Urinary bladder (tissue), 4 donors: ENCODE measurements around the gene CA12. TPM values are rescaled to one million over a fixed set of nuclear protein-coding genes. Genes with fewer than 3 reads are reported as not detected.

Source experiments
- DNase-seq: peaks from one replicate; pipeline ENCODE4 v3.0.0-alpha.2; 2015; ENCODE audit errors: extremely low spot score
- H3K27ac ChIP-seq: one replicate; pipeline ENCODE4 v1.5.1; 2013; ENCODE audit warnings: low read depth, mild to moderate bottlenecking, moderate library complexity
- H3K36me3 ChIP-seq: one replicate; pipeline ENCODE4 v1.6.1; 2013; ENCODE audit warnings: mild to moderate bottlenecking, moderate library complexity; ENCODE audit not compliant: insufficient read depth
- H3K4me1 ChIP-seq: one replicate; pipeline ENCODE4 v1.6.1; 2013; ENCODE audit warnings: mild to moderate bottlenecking, moderate library complexity; ENCODE audit not compliant: insufficient read depth
- H3K4me3 ChIP-seq: one replicate; pipeline ENCODE4 v1.5.1; 2013; ENCODE audit warnings: low read depth, low read length
- WGBS: extraction: QIAGEN DNeasy Blood & Tissue Kit; methylation state at CpG from one replicate; pipeline ENCODE4 v1.1.7; 2013; 5-methylcytosine and 5-hydroxymethylcytosine counted together
- polyA plus RNA-seq: library from polyadenylated mRNA; stranded (reverse); fragments of 200-250 nt; gene quantifications from one replicate; pipeline ENCODE4 v1.2.3, GENCODE V29; 2013
- total RNA-seq: library from RNA; depleted of rRNA; stranded (reverse); fragments of >200 nt; gene quantifications from one replicate; pipeline ENCODE4 v1.2.3, GENCODE V29; 2014
- donor health status: healthy with polysubstance abuse.
- donor health status: healthy.

CA12 gene
- total and polyA plus RNA-seq, 2 donors = 5.8 to 14.9 TPM

DNA sequence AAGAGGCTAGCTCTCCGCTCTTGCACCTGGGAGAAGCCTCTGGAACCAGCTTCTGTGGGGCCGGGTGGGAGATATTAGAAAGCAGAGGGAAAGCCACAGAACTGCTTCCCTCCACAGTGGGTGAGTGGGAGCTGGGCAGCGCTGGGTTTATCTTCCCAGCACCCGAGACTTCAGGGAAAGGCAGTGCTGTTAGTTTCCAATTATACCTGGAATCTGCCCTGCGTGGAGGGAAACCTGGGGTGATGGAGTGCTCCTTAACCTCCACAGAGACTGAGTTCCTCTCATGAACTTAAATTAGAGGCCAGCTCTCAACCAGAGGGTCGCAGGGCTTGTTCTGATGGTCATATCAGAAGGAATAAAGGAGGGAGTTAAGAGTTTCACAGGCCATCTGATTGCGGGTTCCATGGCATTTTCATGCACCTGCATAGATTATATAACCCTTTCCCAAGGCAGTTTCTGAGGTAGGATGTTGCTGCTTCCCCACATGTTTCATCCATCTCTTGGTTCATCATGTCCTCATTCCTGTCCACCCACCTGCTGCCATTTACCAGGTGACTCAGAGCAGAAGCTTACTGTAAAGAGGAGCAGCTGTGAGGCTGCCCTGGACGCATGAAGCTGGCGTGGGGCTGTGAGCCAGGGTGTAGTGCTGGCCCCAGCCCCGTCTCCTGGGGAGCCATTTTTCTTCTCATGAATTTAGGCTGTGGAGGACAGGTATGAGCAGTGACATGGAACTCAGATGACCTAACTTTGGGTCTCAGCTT is 42.5 kb downstream of the CA12 start:
- H3K4me3 ChIP-seq = no peak overlapping the region
- no peaks in the 10 kb centered on the region for H3K36me3 ChIP-seq
- no peak overlapping the region for H3K27ac ChIP-seq
- 90% methylated on average over 10 of the region's 10 CpGs for WGBS
- no peak for DNase-seq
- no peaks in the 10 kb centered on the region for H3K4me1 ChIP-seq

DNA sequence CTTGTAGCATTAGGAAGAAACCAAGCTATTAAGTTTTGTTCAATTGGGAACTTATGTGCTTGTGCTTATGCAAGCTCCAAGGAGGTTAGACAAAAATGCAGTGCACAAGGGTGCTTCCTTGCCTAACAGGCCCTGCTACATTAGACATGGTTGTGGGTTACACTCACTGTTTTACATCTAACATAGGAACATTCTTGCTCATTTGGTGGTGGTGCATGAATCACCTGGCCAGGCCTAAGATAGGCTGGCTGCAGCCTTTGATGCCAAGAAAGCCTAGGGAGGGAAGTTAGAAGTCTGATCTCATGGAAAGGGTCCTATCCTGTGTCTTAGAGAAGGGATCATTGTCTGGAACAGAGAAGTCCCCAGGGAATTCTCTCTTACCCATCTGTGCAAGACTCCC is 43.5 kb downstream of the CA12 start:
- no peaks in the 10 kb centered on the region for H3K4me1 ChIP-seq
- H3K36me3 ChIP-seq = no peaks in the 10 kb centered on the region
- H3K4me3 ChIP-seq = no peak overlapping the region
- no peak overlapping the region for H3K27ac ChIP-seq
- DNase-seq = no peak

DNA sequence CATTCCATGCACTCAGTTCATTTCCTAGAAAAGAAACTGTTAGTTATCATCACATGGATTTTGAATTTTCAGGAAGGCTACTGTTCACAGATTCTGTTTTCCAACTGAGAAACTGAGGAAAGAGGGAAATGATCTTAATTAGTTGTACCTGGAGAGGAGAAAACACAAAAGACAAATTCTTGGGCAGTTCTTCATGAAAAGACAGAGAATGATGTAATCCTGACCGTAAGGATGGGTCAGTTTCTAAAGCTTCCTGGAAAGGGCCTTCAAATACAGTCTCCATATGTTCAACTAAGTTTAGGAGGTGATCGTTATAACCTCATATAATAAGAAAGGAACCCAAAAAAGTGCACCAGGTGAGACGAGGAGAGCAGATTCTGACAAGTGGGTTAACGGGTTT is 44.6 kb downstream of the CA12 start:
- no peak for DNase-seq
- WGBS = 95% methylated on average over 4 of the region's 4 CpGs
- H3K4me3 ChIP-seq = no peak overlapping the region
- no peaks in the 10 kb centered on the region for H3K36me3 ChIP-seq
- H3K27ac ChIP-seq = no peak overlapping the region
- no peaks in the 10 kb centered on the region for H3K4me1 ChIP-seq

DNA sequence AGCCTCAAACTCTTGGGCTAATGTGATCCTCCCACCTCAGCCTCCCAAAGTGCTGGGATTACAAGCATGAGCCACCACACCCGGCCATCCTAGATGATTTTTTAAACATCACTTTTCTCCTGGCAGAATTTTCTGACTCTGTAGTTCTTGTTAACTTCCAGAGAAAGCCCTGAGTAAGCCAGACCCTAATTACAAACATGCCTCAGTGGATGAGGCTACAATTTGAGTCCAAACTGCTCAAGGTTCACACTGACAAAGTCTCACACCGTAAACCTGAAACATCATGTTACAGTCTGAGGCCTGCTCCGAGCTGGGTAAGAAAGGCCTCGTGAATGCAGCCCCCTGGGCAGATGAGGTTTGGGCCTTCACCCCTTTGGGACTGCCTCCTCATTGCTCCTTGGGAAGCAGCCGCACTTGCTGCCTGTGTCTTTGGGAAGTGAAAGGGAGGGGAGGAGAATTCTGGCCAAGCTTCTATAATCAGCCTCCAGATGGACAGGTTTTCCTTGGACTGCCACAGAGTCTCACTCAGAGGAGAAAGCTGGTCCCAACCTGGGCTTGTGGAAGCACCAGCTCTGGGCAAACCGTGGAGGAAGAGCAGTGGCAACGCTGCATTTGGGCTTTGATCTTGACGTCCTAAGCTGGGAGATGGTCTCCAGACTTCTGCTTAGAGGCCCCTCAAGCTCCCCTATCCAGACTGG is 46.0 kb downstream of the CA12 start:
- no peaks in the 10 kb centered on the region for H3K4me1 ChIP-seq
- DNase-seq = no peak
- H3K27ac ChIP-seq = no peak overlapping the region
- no peak overlapping the region for H3K4me3 ChIP-seq
- 83% methylated on average over 8 of the region's 8 CpGs for WGBS
- H3K36me3 ChIP-seq = no peaks in the 10 kb centered on the region

DNA sequence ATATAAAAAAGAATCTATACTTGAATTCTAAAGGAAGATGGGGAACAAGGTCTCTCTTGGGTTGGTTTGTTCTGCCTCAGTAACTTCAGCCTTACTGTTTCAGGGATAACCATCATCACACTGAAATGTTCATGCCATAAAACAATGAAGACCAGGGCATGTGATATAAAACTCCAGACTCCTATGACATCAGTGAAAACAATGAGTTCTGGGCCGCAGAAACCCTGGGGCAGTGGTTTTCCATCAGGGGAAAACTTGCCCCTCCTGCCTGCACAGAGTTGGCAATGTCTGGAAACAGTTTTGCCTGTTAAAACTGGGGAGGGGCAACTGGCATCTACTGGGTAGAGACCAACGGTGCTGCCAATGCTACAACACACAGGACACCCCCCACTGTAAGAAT is 46.8 kb downstream of the CA12 start:
- H3K27ac ChIP-seq = no peak overlapping the region

DNA sequence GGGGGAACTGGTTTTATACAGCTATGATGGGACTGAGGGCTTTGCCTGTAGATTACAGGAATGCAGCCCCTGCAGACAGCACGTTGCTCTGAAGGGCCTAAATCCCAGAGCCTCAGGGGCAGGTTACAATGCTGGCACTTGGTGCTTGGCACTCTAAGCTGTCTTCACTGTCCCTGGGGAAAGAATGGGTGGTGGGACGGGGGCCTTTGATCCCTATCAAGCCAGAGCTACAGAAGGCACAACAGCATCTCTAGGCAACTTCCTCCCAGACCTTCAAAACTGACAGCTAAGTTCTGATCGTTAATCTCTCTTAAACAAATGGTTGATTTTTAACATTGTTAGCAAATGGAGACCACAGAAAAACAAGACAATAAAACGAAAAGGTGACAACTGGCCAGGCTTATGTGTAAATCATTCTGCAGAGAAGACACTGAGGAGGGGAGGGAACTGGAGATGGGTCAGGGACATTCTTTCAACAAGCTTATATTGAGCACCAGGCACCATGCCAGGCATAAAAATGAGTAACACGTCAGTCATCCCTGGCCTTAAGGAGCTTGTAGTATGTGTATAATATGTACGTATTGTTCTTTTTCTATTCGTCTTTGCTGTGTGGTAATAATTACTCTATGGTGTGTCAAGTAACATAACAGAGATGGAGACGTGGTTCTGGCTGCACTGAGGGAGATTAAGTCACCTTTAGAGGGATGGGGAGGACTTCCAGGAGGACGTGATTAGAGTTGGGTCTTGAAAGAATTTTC is 49.1 kb downstream of the CA12 start:
- Histone ChIP-seq H3K36me3 (no peaks in the 10 kb centered on the region), H3K4me1 (no peaks in the 10 kb centered on the region), H3K4me3 (no peak overlapping the region), H3K27ac (no peak overlapping the region)
- DNase-seq = no peak
- 52% methylated on average over 9 of the region's 9 CpGs for WGBS

More for the DNA sequence above, 46.8 kb downstream of the CA12 start:
- H3K4me3 ChIP-seq = no peak overlapping the region
- DNase-seq = no peak
- no peaks in the 10 kb centered on the region for H3K36me3 ChIP-seq
- 92% methylated on average over 2 of the region's 2 CpGs for WGBS
- H3K4me1 ChIP-seq = no peaks in the 10 kb centered on the region

DNA sequence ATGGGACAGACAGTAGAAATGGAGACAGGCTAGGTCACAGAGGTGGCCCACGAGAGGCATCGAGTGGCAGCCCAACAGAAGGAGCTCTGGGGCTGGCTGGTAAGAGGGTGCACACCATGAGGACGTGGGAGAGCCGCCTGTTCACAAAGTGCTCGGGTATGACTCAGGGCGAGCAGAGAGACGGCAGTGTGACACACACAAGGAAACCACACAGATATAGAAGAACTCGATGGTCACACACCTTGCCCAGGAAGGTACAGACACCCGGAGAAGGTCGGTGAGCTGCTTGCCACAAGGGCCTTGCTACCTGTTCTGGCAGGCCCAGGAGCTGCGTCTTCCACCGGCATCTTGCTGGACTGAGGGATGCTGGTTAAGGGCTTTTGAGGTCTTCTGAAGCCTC is 50.2 kb downstream of the CA12 start:
- Histone ChIP-seq H3K4me1 (no peaks in the 10 kb centered on the region), H3K4me3 (no peak overlapping the region), H3K27ac (no peak overlapping the region), H3K36me3 (no peaks in the 10 kb centered on the region)
- DNase-seq = no peak
- 82% methylated on average over 12 of the region's 12 CpGs for WGBS

DNA sequence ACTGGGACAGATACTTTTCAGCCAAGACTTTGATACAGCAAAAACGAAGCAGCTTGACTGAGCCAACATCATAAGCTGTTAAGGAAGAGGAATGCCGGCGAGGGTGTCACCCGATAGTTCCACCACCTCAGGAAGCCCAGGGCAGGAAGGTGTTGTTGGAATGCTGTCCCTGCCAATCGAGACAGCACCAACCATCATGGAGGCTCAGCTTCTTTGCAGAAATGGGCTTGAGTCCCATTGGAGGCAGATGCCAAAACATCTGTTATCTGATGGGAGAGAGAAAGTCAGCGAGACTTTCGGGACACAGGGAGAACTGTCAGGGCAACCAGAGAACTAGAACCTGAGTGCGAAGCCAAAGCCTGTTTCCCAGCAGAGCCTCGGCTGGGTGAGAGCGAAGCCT is 50.7 kb downstream of the CA12 start:
- Histone ChIP-seq H3K27ac (no peak overlapping the region), H3K4me1 (no peaks in the 10 kb centered on the region), H3K4me3 (no peak overlapping the region), H3K36me3 (no peaks in the 10 kb centered on the region)
- no peak for DNase-seq
- 69% methylated on average over 10 of the region's 10 CpGs for WGBS

DNA sequence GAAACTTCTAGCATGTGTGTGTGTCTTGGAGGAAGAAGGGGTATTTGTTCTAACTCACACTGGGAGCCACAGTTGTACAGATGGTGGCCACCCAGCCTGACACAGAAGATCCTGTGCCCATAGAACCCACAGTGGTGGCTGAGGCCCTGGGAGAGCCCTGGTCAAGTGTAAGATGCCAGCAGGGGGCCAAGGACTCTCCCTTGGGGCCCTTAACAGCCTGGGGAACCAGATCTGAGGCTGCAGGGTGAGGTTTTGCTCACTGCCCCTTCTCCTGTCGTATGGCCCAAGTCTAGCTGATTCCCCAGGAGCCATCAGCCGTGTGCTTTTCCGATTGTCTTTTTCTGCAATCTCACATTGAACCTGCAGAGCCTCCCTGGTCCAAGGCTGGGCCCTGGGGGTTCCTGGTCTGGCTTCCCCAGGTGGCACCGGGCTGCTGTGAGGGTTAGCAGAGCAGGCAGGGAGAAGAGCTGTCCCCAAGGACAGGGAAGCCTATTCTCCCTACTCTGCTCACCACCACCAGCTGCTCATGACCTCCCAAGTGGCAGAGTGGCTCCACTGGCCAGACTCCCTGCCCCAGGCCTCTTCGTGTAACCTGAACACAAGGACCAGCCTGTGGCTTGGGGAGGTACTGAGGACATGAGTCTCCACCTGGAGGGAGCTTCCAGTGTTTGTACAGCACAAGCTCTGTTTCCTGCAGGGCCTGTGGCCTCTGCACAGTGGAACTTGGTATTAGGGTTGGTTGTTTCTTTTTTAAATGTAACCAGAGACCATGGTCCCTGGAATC is 51.9 kb downstream of the CA12 start:
- Histone ChIP-seq H3K4me3 (no peak overlapping the region), H3K27ac (no peak overlapping the region), H3K36me3 (no peaks in the 10 kb centered on the region), H3K4me1 (no peaks in the 10 kb centered on the region)
- DNase-seq = no peak
- 96% methylated on average over 5 of the region's 5 CpGs for WGBS

DNA sequence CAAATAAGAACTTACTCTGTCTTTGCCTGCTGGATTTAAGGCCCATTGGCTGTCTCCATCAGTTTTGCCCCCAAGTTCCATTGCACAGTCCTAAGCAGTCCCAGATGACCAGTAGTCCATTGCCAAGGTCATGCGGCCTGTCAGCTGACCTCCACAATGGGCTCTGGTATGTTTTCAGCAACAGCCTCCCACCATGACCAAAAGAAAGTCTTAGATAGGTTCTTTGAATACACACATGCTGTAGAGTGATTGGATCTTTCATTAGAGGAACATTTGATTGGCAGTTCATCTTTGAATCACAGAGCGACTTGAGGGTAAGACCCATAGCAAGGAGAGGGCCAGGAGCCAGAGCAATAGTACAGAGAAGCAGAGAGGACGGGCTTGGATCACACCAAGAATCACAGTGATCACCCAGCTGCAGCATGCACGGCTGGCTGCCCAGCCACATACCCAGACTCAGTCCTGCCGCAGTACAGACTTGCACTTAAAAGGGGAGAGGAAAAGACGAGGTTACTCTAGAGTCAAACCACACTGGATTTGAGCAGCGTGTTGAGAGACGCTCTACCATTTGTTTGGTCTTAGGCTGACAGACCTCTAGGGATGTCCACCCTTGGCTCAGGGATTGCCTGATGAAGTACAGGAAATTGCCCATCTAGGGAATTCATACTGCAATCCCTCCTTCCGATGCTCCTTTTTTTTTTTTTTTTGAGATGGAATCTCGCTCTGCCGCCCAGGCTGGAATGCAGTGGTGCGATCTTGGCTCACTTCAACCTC is 53.8 kb downstream of the CA12 start:
- WGBS = 82% methylated on average over 12 of the region's 12 CpGs
- no peaks in the 10 kb centered on the region for H3K4me1 ChIP-seq
- DNase-seq = no peak
- no peaks in the 10 kb centered on the region for H3K36me3 ChIP-seq
- H3K27ac ChIP-seq = no peak overlapping the region
- no peak overlapping the region for H3K4me3 ChIP-seq

DNA sequence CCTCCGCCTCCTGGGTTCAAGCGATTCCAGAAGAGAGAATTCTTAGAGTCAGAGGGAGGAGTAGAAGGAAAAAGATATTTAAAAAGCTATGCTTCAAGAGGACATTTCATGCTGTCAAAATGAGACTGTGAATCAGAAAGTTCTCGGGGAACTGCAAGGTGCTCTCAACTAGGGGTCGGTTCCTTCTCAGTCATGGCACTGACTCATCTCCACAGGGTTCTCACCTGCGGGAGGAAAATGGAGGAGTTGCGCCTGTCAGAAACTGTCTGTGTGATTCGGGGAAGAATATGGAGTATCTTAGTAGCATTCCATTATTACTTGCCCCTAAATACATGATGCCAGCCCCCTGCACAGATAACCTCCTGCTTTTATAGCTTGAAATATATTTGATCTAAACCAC is 56.9 kb downstream of the CA12 start:
- Histone ChIP-seq H3K4me1 (no peaks in the 10 kb centered on the region), H3K4me3 (no peak overlapping the region), H3K27ac (no peak overlapping the region), H3K36me3 (no peaks in the 10 kb centered on the region)
- WGBS = 92% methylated on average over 7 of the region's 7 CpGs
- no peak for DNase-seq

DNA sequence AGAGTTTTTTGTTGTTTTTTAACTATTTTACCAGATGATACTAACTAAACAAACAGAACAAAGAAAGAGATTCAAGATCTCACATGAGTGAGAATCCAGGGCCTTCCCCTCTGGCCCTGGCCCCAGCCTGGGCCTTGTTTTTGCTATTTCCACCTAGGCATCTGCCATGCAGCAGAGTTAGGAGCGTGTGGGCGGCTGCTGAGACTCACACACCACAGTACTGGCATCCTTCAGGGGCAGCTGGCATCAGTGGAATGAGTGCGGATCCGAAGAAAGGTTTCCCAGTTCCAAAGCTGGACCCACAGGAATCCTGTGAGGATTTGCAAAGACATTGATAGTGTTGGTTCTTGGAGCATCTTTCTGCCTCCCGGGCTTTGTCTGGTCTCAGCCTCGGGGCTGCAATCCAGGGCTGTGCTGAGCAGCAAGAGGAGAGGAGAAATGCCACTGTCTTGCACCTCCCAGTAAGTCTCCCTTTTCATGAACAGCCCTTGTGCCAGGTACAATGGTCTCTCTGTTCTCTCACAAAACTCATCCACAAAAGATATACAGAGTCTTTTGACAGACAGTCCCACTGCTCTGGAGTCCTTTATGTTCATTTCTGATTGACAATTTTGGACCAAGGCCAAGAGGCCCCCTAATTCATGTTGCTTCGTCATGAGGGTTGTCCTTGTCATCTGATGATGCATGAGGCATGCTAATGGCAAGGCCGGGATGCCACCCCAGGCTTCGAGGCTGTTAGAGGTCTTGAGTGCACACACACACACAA is 57.7 kb downstream of the CA12 start:
- no peaks in the 10 kb centered on the region for H3K36me3 ChIP-seq
- 81% methylated on average over 9 of the region's 9 CpGs for WGBS
- no peak overlapping the region for H3K4me3 ChIP-seq
- no peaks in the 10 kb centered on the region for H3K4me1 ChIP-seq
- DNase-seq = no peak
- H3K27ac ChIP-seq = no peak overlapping the region
